ACHN (cell line): Measurements from ENCODE around the gene IAPP.
"Not testable (repeated sequence)": the region's sequence is repeated elsewhere in the genome, so short reads cannot be mapped to it uniquely, and the experiment has no call there.

Experiments
- DNase-seq: peaks from one replicate; pipeline ENCODE4 v3.0.0-alpha.2; 2015
- in situ Hi-C: cut with HindIII; loops from 2 replicates; pipeline ENCODE4 v1.10.0; 2017; ENCODE audit warnings: low sequenced_read_pairs, low pct_ligation_motif_present, low pct_unique_long_range_greater_than_20kb

IAPP gene

DNA sequence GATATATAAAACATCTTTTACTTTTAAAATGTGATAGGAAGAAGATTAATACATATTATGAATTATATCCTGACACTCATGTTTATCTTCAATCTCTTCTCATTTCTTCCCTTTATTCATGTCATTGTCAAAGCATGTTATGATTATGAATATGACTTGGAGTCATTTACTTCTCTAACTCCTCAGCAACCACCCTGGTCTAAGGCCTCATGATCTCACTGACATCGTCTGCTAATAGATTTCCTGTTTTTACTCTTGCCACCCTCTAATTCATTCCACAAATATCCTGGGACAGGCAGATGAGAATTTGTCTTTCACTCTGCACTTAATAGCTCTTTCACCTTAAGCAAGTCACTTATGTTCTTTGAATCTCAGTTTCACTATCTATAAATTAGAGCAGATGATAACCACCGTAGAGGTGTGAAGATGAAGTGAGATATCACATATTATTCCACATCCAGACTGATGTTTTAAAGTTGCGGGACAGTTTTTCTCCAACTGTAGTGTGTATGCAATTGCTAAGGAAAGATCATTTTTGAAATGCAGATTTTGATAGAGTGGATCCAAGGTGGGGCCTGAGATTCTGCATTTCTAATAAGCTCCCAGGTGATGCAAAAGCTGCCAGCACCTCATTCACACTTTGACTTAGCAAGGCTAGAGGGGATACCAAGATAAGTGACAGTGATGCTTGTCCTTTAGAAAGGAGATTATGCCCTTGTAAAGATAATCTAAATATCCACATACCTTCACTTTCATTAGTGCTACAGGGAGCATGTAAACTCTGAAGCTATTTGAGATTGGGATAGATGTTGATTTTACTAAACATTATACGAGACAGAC is 3.3 kb upstream of the IAPP start:
- in situ Hi-C loops, result no loop called here
- DNase-seq, result no peak

DNA sequence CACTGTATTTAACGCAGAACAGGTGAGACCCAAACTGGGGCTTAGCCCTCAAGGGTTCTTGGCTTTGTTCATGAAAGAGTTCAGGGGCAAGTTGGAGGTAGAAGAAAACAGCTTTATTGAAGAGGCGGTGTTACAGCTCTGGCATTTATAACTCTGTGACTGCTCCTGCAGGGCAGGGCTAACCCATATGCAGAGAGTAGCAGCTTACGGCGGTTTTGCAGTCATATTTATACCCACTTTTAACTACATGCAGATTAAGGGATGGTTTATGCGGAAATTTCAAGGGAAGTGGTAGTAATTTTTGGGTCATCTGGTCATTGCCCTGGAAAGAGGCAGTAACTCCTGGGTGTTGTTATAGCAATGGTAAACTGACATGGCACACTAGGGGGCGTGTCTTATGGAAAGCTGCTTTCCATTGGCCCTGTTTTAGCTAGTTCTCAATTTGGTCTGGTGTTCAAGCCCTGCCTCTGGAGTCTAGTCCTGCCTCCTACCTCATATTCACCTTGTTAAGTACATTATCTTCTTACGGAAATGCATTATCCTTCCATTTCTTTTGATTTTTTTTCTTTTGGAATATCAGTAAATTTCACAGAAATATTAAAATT is 1.8 kb upstream of the IAPP start:
- DNase-seq, result no peak
- in situ Hi-C loops, result no loop called here

DNA sequence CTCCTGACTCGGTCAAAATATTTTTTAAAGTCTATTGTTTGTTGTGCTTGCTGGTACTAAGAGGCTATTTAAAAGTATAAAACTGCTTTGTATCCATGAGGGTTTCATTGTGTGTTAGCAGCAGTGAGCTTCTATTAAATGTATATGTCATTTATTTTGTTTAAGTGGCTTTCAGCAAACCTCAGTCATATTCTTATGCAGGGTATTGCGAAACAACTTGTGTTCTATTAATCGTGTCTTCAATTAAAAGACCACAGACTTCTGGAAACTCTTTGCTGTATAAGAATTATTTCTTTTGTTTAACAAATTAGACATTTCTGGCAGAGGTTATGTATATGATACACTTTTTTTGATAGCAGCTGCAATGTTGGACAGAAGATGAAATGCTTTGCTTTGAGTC is 6.5 kb downstream of the IAPP start:
- no peak for DNase-seq
- in situ Hi-C loops, result no loop called here

DNA sequence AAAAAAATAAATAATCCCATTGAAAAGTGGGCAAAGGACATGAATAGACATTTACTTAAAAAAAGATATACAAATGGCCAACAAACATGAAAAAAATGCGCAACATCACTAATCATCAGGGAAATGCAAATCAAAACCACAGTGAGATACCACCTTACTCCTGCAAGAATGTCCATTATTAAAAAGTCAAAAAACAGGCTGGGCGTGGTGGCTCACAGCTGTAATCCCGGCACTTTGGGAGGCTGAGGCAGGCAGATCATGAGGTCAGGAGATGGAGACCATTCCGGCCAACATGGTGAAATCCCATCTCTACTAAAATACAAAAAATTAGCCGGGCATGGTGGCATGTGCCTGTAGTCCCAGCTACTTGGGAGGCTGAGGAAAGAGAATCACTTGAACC is 8.6 kb downstream of the IAPP start:
- in situ Hi-C loops, result not testable (repeated sequence)

DNA sequence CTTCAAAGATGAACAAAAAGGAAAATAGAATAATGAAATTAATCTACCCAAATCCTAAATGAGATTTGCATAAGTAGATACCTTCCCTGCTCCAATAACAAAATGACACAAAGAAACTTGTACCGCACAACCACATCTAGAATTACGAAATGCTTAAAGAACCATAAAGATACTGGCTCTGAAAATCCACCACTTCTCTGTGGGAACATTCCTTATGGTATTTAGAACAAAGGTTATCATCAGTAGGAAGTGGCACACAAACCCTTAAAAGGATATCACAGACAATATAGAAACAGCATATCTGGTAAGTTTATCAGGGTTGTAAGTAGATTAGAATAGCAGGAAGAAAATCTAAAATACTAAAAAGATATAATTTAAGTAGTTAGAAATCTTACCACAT is 11.6 kb downstream of the IAPP start:
- no peak for DNase-seq
- in situ Hi-C loops, result no loop called here

More for the DNA sequence above, 8.6 kb downstream of the IAPP start:
- DNase-seq, result not testable (repeated sequence)

DNA sequence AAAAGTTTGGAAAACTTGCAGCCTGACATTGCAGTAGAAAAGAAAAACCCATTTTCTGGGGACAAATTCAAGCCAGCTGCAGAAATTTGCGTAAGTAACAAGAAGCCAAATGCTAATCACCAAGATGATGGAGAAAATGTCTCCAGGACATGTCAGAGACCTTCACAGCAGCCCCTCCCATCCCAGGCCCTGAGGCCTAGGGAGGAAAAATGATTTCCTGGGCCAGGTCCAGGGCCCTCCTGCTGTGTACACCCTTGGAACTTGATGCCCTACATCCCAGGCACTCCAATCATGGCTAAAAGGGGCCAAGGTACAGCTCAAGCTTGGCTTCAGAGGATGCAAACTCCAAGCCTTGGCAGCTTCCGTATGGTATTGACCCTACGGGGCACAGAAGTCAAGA is 14.5 kb downstream of the IAPP start:
- DNase-seq, result no peak
- in situ Hi-C loops, result no loop called here

DNA sequence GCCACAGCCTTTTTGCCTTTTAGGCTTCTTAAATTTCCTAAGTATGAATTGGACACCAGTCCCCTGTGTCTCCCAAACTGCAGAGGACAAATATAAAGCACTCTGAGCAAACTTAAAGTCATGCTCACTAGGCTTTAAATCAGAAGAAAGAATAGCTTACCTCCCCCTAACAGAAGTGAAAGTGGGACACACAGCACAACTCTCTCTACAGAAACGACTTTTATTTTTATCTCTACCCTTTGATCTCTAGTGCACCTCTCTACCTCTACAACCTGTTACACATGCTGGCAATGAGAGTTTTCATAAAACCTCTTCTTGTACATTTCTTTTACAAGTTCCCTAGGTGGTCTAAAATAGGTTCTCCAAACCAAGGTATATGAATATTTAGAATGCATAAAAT is 19.7 kb downstream of the IAPP start:
- DNase-seq, result no peak
- in situ Hi-C loops, result no loop called here

DNA sequence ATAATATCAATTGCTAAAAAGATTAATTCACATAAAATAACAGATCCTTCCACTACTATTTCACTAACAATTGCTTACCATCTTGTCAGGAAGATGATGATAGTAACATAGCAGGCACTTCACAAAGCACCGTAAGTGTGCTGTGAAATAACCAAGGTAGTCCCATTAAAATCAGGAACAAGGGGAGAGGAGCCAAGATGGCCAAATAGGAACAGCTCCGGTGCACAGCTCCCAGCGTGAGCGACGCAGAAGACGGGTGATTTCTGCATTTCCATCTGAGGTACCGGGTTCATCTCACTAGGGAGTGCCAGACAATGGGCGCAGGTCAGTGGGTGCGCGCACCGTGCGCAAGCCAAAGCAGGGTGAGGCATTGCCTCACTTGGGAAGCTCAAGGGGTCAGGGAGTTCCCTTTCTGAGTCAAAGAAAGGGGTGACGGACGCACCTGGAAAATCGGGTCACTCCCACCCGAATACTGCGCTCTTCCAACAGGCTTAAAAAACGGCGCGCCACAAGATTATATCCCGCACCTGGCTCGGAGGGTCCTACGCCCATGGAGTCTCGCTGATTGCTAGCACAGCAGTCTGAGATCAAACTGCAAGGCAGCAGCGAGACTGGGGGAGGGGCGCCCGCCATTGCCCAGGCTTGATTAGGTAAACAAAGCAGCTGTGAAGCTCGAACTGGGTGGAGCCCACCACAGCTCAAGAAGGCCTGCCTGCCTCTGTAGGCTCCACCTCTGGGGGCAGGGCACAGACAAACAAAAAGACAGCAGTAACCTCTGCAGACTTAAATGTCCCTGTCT is 22.3 kb downstream of the IAPP start:
- DNase-seq, in situ Hi-C loops: not testable (repeated sequence)

DNA sequence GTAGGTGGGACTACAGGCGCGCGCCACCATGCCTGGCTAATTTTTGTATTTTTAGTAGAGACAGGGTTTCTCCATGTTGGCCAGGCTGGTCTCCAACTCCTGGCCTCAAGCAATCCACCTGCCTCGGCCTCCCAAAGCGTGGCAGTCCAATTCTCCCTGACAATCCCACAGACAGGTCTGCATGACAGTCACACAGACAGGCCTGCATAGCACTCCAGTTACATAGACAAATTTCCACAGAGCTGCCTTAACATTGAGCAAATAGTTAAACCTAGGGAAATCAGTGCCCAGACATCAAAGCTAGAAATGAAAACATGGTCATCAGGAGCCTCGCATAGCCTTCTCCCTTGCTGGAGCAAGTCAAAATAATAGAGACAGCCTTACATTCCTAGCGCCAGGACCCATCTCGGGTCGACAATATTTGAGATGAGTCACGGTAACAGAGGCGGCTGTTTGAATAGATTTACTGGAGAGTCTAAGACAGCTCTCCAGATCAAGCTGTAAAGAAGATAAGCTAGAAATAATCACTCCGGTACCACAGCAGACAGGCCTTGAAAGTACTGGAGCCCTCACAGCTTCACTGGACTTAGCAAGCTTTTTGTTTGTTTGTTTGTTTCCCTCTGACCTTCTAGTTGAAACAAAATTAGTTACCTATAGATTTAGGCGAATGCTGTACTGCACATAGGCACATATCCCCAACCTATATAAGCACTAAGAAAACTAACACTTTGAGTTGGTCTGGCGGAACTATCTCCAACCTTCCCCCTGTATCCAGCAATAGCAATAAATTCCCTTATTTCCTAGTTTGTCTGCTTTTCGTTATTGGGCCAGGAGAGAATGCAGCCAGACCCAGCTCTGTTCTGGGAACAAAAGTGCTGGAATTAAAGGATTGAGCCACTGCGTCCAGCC is 40.9 kb downstream of the IAPP start:
- no peak for DNase-seq
- in situ Hi-C loops, result no loop called here

DNA sequence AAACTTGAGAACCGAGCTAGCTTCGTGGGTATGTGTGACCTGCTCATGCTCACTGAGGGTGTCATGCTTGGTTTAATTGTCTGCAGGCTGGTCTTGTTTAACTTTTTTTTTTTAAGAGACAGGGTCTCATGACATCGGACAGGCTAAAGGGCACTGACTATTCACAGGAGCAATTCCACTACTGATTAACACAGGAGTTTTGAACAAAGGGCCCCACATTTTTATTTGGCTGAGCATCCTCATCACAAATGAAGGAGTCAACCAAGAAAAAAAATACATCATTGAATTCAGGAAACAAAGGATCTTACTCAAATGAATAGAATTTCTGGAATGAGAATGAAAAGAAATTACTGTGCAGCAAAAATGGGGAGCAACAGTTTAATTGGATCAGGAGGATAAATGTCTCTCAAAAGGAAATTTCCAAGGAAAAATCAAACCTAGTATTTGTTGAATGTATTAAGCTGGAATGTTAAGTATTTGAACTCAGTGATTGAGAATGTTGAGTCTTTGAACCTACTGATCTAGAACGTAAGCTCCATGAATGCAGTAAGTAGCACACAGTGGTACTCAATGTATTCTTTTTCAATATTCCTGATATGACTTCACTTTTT is 43.9 kb downstream of the IAPP start:
- in situ Hi-C loops, result no loop called here
- peak; percentile 74 for DNase-seq

DNA sequence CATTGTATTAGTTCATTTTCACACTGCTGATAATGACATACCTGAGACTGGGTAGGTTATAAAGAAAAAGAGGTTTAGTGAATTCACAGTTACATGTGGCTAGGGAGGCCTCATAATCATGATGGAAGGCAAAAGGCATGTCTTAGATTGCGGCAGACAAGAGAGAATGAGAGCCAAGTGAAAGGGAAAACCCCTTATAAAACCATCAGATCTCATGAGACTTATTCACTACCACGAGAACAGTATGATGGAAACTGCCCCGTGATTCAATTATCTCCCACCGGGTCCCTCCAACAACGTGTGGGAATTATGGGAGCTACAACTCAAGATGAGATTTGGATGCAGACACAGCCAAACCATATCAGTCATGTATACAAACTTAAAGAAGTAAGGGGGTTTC is 45.7 kb downstream of the IAPP start:
- in situ Hi-C loops, DNase-seq: not testable (repeated sequence)

DNA sequence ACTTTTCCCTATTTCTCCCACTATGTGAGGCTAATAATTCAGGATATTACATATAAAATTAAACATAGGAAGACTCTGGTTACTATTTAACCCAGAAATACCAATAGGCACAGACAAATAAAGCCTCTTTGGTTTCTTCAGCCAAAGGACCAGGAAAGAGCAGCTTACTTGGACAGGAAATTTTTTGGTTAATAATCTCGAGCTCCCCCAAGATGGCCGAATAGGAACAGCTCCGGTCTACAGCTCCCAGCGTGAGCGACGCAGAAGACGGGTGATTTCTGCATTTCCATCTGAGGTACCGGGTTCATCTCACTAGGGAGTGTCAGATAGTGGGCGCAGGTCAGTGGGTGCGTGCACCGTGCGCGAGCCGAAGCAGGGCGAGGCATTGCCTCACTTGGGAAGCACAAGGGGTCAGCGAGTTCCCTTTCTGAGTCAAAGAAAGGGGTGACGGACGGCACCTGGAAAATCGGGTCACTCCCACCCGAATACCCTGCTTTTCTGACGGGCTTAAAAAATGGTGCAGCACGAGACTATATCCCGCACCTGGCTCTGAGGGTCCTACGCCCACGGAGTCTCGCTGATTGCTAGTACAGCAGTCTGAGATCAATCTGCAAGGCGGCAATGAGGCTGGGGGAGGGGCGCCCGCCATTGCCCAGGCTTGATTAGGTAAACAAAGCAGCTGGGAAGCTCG is 46.5 kb downstream of the IAPP start:
- DNase-seq, in situ Hi-C loops: not testable (repeated sequence)

DNA sequence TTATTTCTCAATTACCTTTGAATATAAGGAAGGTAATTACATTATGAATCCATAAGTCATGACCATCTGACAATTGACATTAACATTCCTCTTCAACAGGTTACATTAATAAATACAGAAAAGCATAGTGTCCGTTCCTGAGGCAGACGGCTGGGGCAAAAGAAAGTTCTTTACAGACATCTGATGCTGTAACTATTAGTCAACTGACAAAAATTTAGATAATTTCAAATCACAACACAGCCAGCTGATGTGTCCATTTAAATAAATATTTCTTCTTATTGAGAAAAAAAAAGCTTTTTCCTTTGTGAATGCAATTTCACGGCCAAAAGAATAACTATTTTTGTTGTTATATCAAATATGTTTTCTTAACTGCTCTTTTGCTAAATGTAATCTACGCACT is 55.5 kb downstream of the IAPP start:
- in situ Hi-C loops, result no loop called here
- no peak for DNase-seq
